ENCODE measurements around the gene RGS12.

- TF ChIP-seq POLR2A (IDR thresholded peaks at IDR 0.05; ENCODE audit: low read depth, low read length) (no peak), POLR2AphosphoS5 (IDR thresholded peaks at IDR 0.05; ENCODE audit: low read depth, low read length) (no peak)
Measured at GRCh38 chr4:3290889-3291321, 1.9 kb upstream of the RGS12 start.
